B cell (primary cell): ENCODE data around the gene GORASP1.

Experiments
- CTCF ChIP-seq: fragments of 200-600 bp; IDR thresholded peaks from one replicate; pipeline ENCODE4 v1.8.0; 2022; ENCODE audit warnings: antibody characterized with exemption, mild to moderate bottlenecking
- EZH2 ChIP-seq: IDR thresholded peaks from 2 replicates; pipeline ENCODE4 v1.6.1; 2012; ENCODE audit warnings: borderline replicate concordance, low read depth, mild to moderate bottlenecking, moderate library complexity, low read length; ENCODE audit not compliant: insufficient read depth, poor library complexity, severe bottlenecking

GRCh38 chr3:39130026-39130425 lies 22.6 kb upstream of the GORASP1 start:
- TF ChIP-seq CTCF (no peak), EZH2 (no peak)
